ENCODE results near the gene MCC. TPM values are rescaled to one million over a fixed set of nuclear protein-coding genes. Genes with fewer than 3 reads are reported as not detected.

The MCC gene
- polyA plus RNA-seq, 4 donors, result 0.45 to 3.5 (median 1.6) TPM

- Histone ChIP-seq H3K27ac (ENCODE audit: low read depth in 1 of 3, low read length in 2 of 3) (no peak overlapping the region), H3K4me3 (ENCODE audit: low read depth in 1 of 3, low read length in 3 of 3) (no peak overlapping the region), H3K9me3 (ENCODE audit: control insufficient read depth in 2 of 2, insufficient read depth in 1 of 2, low read depth in 1 of 2, low read length in 1 of 2) (no peaks in the 10 kb centered on the region), H3K36me3 (ENCODE audit: control insufficient read depth in 3 of 3, insufficient read depth in 2 of 3, low read depth in 1 of 3, low read length in 3 of 3) (no peaks in the 10 kb centered on the region), H3K4me1 (ENCODE audit: control insufficient read depth in 3 of 3, insufficient read depth in 2 of 3, low read depth in 1 of 3, low read length in 2 of 3) (no peaks in the 10 kb centered on the region), H3K27me3 (ENCODE audit: control insufficient read depth in 3 of 3, insufficient read depth in 3 of 3, low read length in 3 of 3) (no peaks in the 10 kb centered on the region)
- WGBS, 3 donors, result 59 to 81% (median 76%) methylated on average over 2 of the region's 2 CpGs
- DNase-seq (no peak), FAIRE-seq (no peak)
These were observed 256.0 kb downstream of the MCC start for GRCh38 chr5:113232221-113232620.

GRCh38 chr5:113231653-113232000 lies 256.6 kb downstream of the MCC start:
- H3K4me1 ChIP-seq (ENCODE audit: control insufficient read depth in 3 of 3, insufficient read depth in 2 of 3, low read depth in 1 of 3, low read length in 2 of 3), result no peaks in the 10 kb centered on the region
- H3K4me3 ChIP-seq (ENCODE audit: low read depth in 1 of 3, low read length in 3 of 3), result no peak overlapping the region
- no peaks in the 10 kb centered on the region for H3K27me3 ChIP-seq (ENCODE audit: control insufficient read depth in 3 of 3, insufficient read depth in 3 of 3, low read length in 3 of 3)
- 68 to 84% (median 76%) methylated on average over 1 of the region's 1 CpG for WGBS, 3 donors
- H3K9me3 ChIP-seq (ENCODE audit: control insufficient read depth in 2 of 2, insufficient read depth in 1 of 2, low read depth in 1 of 2, low read length in 1 of 2), result no peaks in the 10 kb centered on the region
- FAIRE-seq (no peak), DNase-seq (no peak)
- no peak overlapping the region for H3K27ac ChIP-seq (ENCODE audit: low read depth in 1 of 3, low read length in 2 of 3)
- H3K36me3 ChIP-seq (ENCODE audit: control insufficient read depth in 3 of 3, insufficient read depth in 2 of 3, low read depth in 1 of 3, low read length in 3 of 3), result no peaks in the 10 kb centered on the region

- no peaks in the 10 kb centered on the region for H3K36me3 ChIP-seq (ENCODE audit: control insufficient read depth in 3 of 3, insufficient read depth in 2 of 3, low read depth in 1 of 3, low read length in 3 of 3)
- 50 to 59% (median 51%) methylated on average over 4 of the region's 4 CpGs for WGBS, 3 donors
- no peaks in the 10 kb centered on the region for H3K4me1 ChIP-seq (ENCODE audit: control insufficient read depth in 3 of 3, insufficient read depth in 2 of 3, low read depth in 1 of 3, low read length in 2 of 3)
- no peaks in the 10 kb centered on the region for H3K27me3 ChIP-seq (ENCODE audit: control insufficient read depth in 3 of 3, insufficient read depth in 3 of 3, low read length in 3 of 3)
- H3K9me3 ChIP-seq (ENCODE audit: control insufficient read depth in 2 of 2, insufficient read depth in 1 of 2, low read depth in 1 of 2, low read length in 1 of 2), result no peaks in the 10 kb centered on the region
- DNase-seq, result no peak
- no peak for FAIRE-seq
- no peak overlapping the region for H3K4me3 ChIP-seq (ENCODE audit: low read depth in 1 of 3, low read length in 3 of 3)
- H3K27ac ChIP-seq (ENCODE audit: low read depth in 1 of 3, low read length in 2 of 3), result no peak overlapping the region
These were observed 257.3 kb downstream of the MCC start for GRCh38 chr5:113230711-113231652.

GRCh38 chr5:113227798-113228197 lies 260.5 kb downstream of the MCC start:
- Histone ChIP-seq H3K4me1 (ENCODE audit: control insufficient read depth in 3 of 3, insufficient read depth in 2 of 3, low read depth in 1 of 3, low read length in 2 of 3) (no peaks in the 10 kb centered on the region), H3K27ac (ENCODE audit: low read depth in 1 of 3, low read length in 2 of 3) (no peak overlapping the region), H3K4me3 (ENCODE audit: low read depth in 1 of 3, low read length in 3 of 3) (no peak overlapping the region), H3K36me3 (ENCODE audit: control insufficient read depth in 3 of 3, insufficient read depth in 2 of 3, low read depth in 1 of 3, low read length in 3 of 3) (no peaks in the 10 kb centered on the region), H3K9me3 (ENCODE audit: control insufficient read depth in 2 of 2, insufficient read depth in 1 of 2, low read depth in 1 of 2, low read length in 1 of 2) (no peaks in the 10 kb centered on the region), H3K27me3 (ENCODE audit: control insufficient read depth in 3 of 3, insufficient read depth in 3 of 3, low read length in 3 of 3) (no peaks in the 10 kb centered on the region)
- DNase-seq (no peak), FAIRE-seq (no peak)
- 42 to 73% (median 48%) methylated on average over 3 of the region's 3 CpGs for WGBS, 3 donors

- 94 to 100% (median 96%) methylated on average over 1 of the region's 1 CpG for WGBS, 3 donors
- no peaks in the 10 kb centered on the region for H3K9me3 ChIP-seq (ENCODE audit: control insufficient read depth in 2 of 2, insufficient read depth in 1 of 2, low read depth in 1 of 2, low read length in 1 of 2)
- FAIRE-seq (no peak), DNase-seq (no peak)
- H3K36me3 ChIP-seq (ENCODE audit: control insufficient read depth in 3 of 3, insufficient read depth in 2 of 3, low read depth in 1 of 3, low read length in 3 of 3), result no peaks in the 10 kb centered on the region
- no peaks in the 10 kb centered on the region for H3K4me1 ChIP-seq (ENCODE audit: control insufficient read depth in 3 of 3, insufficient read depth in 2 of 3, low read depth in 1 of 3, low read length in 2 of 3)
- no peak overlapping the region for H3K27ac ChIP-seq (ENCODE audit: low read depth in 1 of 3, low read length in 2 of 3)
- H3K27me3 ChIP-seq (ENCODE audit: control insufficient read depth in 3 of 3, insufficient read depth in 3 of 3, low read length in 3 of 3), result no peaks in the 10 kb centered on the region
- H3K4me3 ChIP-seq (ENCODE audit: low read depth in 1 of 3, low read length in 3 of 3), result no peak overlapping the region
These were observed 262.0 kb downstream of the MCC start for GRCh38 chr5:113226116-113226736.

- WGBS, 3 donors, result 57 to 81% (median 64%) methylated on average over 2 of the region's 2 CpGs
- Histone ChIP-seq H3K36me3 (ENCODE audit: control insufficient read depth in 3 of 3, insufficient read depth in 2 of 3, low read depth in 1 of 3, low read length in 3 of 3) (no peaks in the 10 kb centered on the region), H3K4me3 (ENCODE audit: low read depth in 1 of 3, low read length in 3 of 3) (no peak overlapping the region), H3K27ac (ENCODE audit: low read depth in 1 of 3, low read length in 2 of 3) (no peak overlapping the region), H3K27me3 (ENCODE audit: control insufficient read depth in 3 of 3, insufficient read depth in 3 of 3, low read length in 3 of 3) (no peaks in the 10 kb centered on the region), H3K9me3 (ENCODE audit: control insufficient read depth in 2 of 2, insufficient read depth in 1 of 2, low read depth in 1 of 2, low read length in 1 of 2) (no peaks in the 10 kb centered on the region), H3K4me1 (ENCODE audit: control insufficient read depth in 3 of 3, insufficient read depth in 2 of 3, low read depth in 1 of 3, low read length in 2 of 3) (no peaks in the 10 kb centered on the region)
- DNase-seq (no peak), FAIRE-seq (no peak)
These were observed 263.0 kb downstream of the MCC start for GRCh38 chr5:113225259-113225658.

- no peaks in the 10 kb centered on the region for H3K27me3 ChIP-seq (ENCODE audit: control insufficient read depth in 3 of 3, insufficient read depth in 3 of 3, low read length in 3 of 3)
- FAIRE-seq (no peak), DNase-seq (no peak)
- H3K4me1 ChIP-seq (ENCODE audit: control insufficient read depth in 3 of 3, insufficient read depth in 2 of 3, low read depth in 1 of 3, low read length in 2 of 3), result no peaks in the 10 kb centered on the region
- no peak overlapping the region for H3K4me3 ChIP-seq (ENCODE audit: low read depth in 1 of 3, low read length in 3 of 3)
- H3K36me3 ChIP-seq (ENCODE audit: control insufficient read depth in 3 of 3, insufficient read depth in 2 of 3, low read depth in 1 of 3, low read length in 3 of 3), result no peaks in the 10 kb centered on the region
- H3K9me3 ChIP-seq (ENCODE audit: control insufficient read depth in 2 of 2, insufficient read depth in 1 of 2, low read depth in 1 of 2, low read length in 1 of 2), result no peaks in the 10 kb centered on the region
- 74 to 77% (median 77%) methylated on average over 4 of the region's 4 CpGs for whole genome bisulfite sequencing, 3 donors
- no peak overlapping the region for H3K27ac ChIP-seq (ENCODE audit: low read depth in 1 of 3, low read length in 2 of 3)
These were observed 263.6 kb downstream of the MCC start for GRCh38 chr5:113224605-113225065.

- Histone ChIP-seq H3K27ac (ENCODE audit: low read depth in 1 of 3, low read length in 2 of 3) (no peak overlapping the region), H3K36me3 (ENCODE audit: control insufficient read depth in 3 of 3, insufficient read depth in 2 of 3, low read depth in 1 of 3, low read length in 3 of 3) (no peaks in the 10 kb centered on the region), H3K4me1 (ENCODE audit: control insufficient read depth in 3 of 3, insufficient read depth in 2 of 3, low read depth in 1 of 3, low read length in 2 of 3) (no peaks in the 10 kb centered on the region), H3K27me3 (ENCODE audit: control insufficient read depth in 3 of 3, insufficient read depth in 3 of 3, low read length in 3 of 3) (no peaks in the 10 kb centered on the region), H3K9me3 (ENCODE audit: control insufficient read depth in 2 of 2, insufficient read depth in 1 of 2, low read depth in 1 of 2, low read length in 1 of 2) (no peaks in the 10 kb centered on the region), H3K4me3 (ENCODE audit: low read depth in 1 of 3, low read length in 3 of 3) (no peak overlapping the region)
- FAIRE-seq (no peak), DNase-seq (no peak)
- WGBS, 3 donors, result 83 to 87% (median 85%) methylated on average over 13 of the region's 13 CpGs
These were observed 264.2 kb downstream of the MCC start for GRCh38 chr5:113223831-113224604.

Measured in small intestine (tissue), 7 donors.